Eye (tissue), 1 donor: ENCODE results near the gene KBTBD3.

Experiments used
- DNase-seq: peaks from one replicate; pipeline ENCODE4 v3.0.0-alpha.2; 2015

Gene KBTBD3

GRCh38 chr11:106001304-106002012 lies 75.7 kb downstream of the KBTBD3 start:
- no peak for DNase-seq
